GM23338 (cell line): Measurements from ENCODE around the gene GRK5. TPM values are rescaled to one million over a fixed set of nuclear protein-coding genes. Genes with fewer than 3 reads are reported as not detected.

Source experiments
- ATAC-seq: fragments of 200-7000 bp; cut with Tn5 transposase; 3 replicates; pipeline ENCODE4 v1.9.1; 2020
- DNase-seq: peaks from one replicate; pipeline ENCODE4 v3.0.0-alpha.2; 2015; ENCODE audit warnings: low spot score
- H2AFZ ChIP-seq: fragments of 200-600 bp; sonication (generic); 2 replicates; pipeline ENCODE4 v1.8.0; 2016; ENCODE audit warnings: antibody characterized with exemption, mild to moderate bottlenecking, moderate library complexity
- H3F3A ChIP-seq: fragments of 200-600 bp; sonication (generic); replicated peaks from 2 replicates; pipeline ENCODE4 v1.8.0; 2017; ENCODE audit warnings: antibody characterized with exemption, mixed run types, low read depth
- H3K27ac ChIP-seq: fragments of 200-600 bp; sonication (generic); 2 replicates; pipeline ENCODE4 v1.6.1; 2016; ENCODE audit warnings: low read depth
- H3K27me3 ChIP-seq: fragments of 200-600 bp; sonication (generic); 2 replicates; pipeline ENCODE4 v1.8.0; 2016; ENCODE audit warnings: mild to moderate bottlenecking, mixed run types, moderate library complexity; ENCODE audit not compliant: insufficient read depth
- H3K36me3 ChIP-seq: fragments of 200-600 bp; sonication (generic); 2 replicates; pipeline ENCODE4 v1.8.0; 2016; ENCODE audit warnings: mild to moderate bottlenecking; ENCODE audit not compliant: insufficient read depth
- H3K4me1 ChIP-seq: fragments of 200-600 bp; sonication (generic); 2 replicates; pipeline ENCODE4 v1.8.0; 2016; ENCODE audit warnings: mild to moderate bottlenecking, moderate library complexity; ENCODE audit not compliant: insufficient read depth
- H3K4me2 ChIP-seq: fragments of 200-600 bp; sonication (generic); 2 replicates; pipeline ENCODE4 v1.7.1; 2017; ENCODE audit warnings: mixed run types
- H3K4me3 ChIP-seq: fragments of 200-600 bp; sonication (generic); 2 replicates; pipeline ENCODE4 v1.6.1; 2016; ENCODE audit warnings: mixed run types
- H3K79me2 ChIP-seq: fragments of 200-600 bp; sonication (generic); replicated peaks from 2 replicates; pipeline ENCODE4 v1.8.0; 2017; ENCODE audit warnings: mild to moderate bottlenecking; ENCODE audit not compliant: insufficient read depth
- H3K9me2 ChIP-seq: fragments of 200-600 bp; sonication (generic); 2 replicates; pipeline ENCODE4 v1.8.0; 2017; ENCODE audit not compliant: insufficient read depth
- H4K20me1 ChIP-seq: fragments of 200-600 bp; sonication (generic); replicated peaks from 2 replicates; pipeline ENCODE4 v1.8.0; 2017; ENCODE audit warnings: mild to moderate bottlenecking; ENCODE audit not compliant: insufficient read depth
- H3K27ac Mint-ChIP-seq: 2 replicates; pipeline ENCODE4 v1.8.0; 2020; ENCODE audit warnings: inconsistent platforms, mild to moderate bottlenecking, moderate library complexity, mixed read lengths
- H3K27me3 Mint-ChIP-seq: 3 replicates; pipeline ENCODE4 v1.8.0; 2022; ENCODE audit warnings: low read depth, mild to moderate bottlenecking, moderate library complexity, mixed read lengths, inconsistent platforms; ENCODE audit not compliant: insufficient read depth, poor library complexity
- H3K36me3 Mint-ChIP-seq: 3 replicates; pipeline ENCODE4 v1.8.0; 2021; ENCODE audit warnings: low read depth, mild to moderate bottlenecking, inconsistent platforms, moderate library complexity, mixed read lengths
- H3K4me1 Mint-ChIP-seq: 3 replicates; pipeline ENCODE4 v1.8.0; 2020; ENCODE audit warnings: mild to moderate bottlenecking, inconsistent platforms, mixed read lengths
- H3K4me3 Mint-ChIP-seq: 3 replicates; pipeline ENCODE4 v1.8.0; 2021; ENCODE audit warnings: moderate library complexity, mild to moderate bottlenecking, inconsistent platforms, mixed read lengths
- H3K9me3 Mint-ChIP-seq: 3 replicates; pipeline ENCODE4 v1.8.0; 2020; ENCODE audit warnings: moderate library complexity, mild to moderate bottlenecking, inconsistent platforms, mixed read lengths
- CREB1 ChIP-seq: fragments of 250-450 bp; sonication (Bioruptor Pico); IDR thresholded peaks from 2 replicates; pipeline ENCODE4 v1.5.0; 2020; ENCODE audit warnings: low read depth, mild to moderate bottlenecking, moderate library complexity
- EZH2phosphoT487 ChIP-seq: fragments of 200-600 bp; sonication (generic); IDR thresholded peaks from one replicate; pipeline ENCODE4 v1.8.1; 2018; ENCODE audit warnings: antibody characterized with exemption; ENCODE audit not compliant: unreplicated experiment
- JUNB ChIP-seq: IDR thresholded peaks from one replicate; pipeline ENCODE4 v1.6.1; 2016; ENCODE audit warnings: antibody characterized with exemption; ENCODE audit not compliant: unreplicated experiment
- STAT1 ChIP-seq: IDR thresholded peaks from one replicate; pipeline ENCODE4 v1.6.1; 2016; ENCODE audit warnings: antibody characterized with exemption; ENCODE audit not compliant: unreplicated experiment
- polyA plus RNA-seq: library from polyadenylated mRNA; unstranded; fragments of >200 nt; fragmentation: Nextera tagmentation; extraction: Ambion mirVana; gene quantifications from 2 replicates; pipeline ENCODE4 v1.2.1, GENCODE V29; 2016
- total RNA-seq: library from RNA; depleted of rRNA; stranded (reverse); fragments of >200 nt; shearing (Covaris generic); gene quantifications from 2 replicates; pipeline ENCODE4 v1.2.3, GENCODE V29; 2014
- TF ChIP-seq, protein P1 (sequence below): IDR thresholded peaks from one replicate; pipeline ENCODE4 v1.6.1; 2018; ENCODE audit warnings: antibody characterized with exemption; ENCODE audit not compliant: unreplicated experiment
- TF ChIP-seq, protein P2 (sequence below): fragments of 250-450 bp; sonication (Bioruptor Pico); IDR thresholded peaks from 2 replicates; pipeline ENCODE4 v1.5.0; 2020; ENCODE audit warnings: mild to moderate bottlenecking, moderate library complexity

The GRK5 gene
- total and polyA plus RNA-seq, 2 experiments from 2014 or later, result 0.53 to 2.0 TPM

DNA sequence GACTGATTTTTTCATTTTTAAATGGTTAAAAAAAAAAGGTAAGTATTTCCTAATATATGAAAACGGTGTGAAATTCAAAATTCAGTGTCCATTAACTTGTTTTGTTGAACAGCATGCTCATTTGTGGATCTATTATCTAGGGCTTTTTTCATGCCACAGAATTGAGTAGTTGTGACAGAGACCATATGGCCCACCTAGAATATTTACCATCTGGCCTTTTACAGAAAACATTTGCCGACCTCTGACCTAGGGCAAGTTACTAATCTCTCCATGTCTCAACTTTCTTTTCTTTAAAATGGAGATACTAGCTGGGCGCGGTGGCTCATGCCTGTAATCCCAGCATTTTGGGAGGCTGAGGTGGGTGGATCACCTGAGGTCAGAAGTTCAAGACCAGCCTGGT, 41.3 kb downstream of the GRK5 start:
- Histone ChIP-seq H3K27me3 (peaks cover 4% of the 10 kb centered on the region; the same call in 1 of the 2 replicates), H3K79me2 (no peaks in the 10 kb centered on the region), H3K4me2 (no peak overlapping the region), H2AFZ (no peak overlapping the region), H3K4me1 (peaks cover 7% of the 10 kb centered on the region), H3F3A (peaks cover 4% of the 10 kb centered on the region; the same call in 1 of the 2 replicates), H4K20me1 (no peaks in the 10 kb centered on the region; the same call in 1 of the 2 replicates), H3K36me3 (no peaks in the 10 kb centered on the region), H3K27ac (no peak overlapping the region), H3K9me2 (no peaks in the 10 kb centered on the region), H3K4me3 (no peak overlapping the region)
- Mint-ChIP-seq H3K36me3 (no peaks in the 10 kb centered on the region), H3K9me3 (no peaks in the 10 kb centered on the region), H3K4me3 (no peak overlapping the region), H3K4me1 (peaks cover 26% of the 10 kb centered on the region), H3K27ac (no peak overlapping the region), H3K27me3 (peaks cover 15% of the 10 kb centered on the region)
- ATAC-seq, result no peak
- no peak for DNase-seq
- TF ChIP-seq, protein P1, sequence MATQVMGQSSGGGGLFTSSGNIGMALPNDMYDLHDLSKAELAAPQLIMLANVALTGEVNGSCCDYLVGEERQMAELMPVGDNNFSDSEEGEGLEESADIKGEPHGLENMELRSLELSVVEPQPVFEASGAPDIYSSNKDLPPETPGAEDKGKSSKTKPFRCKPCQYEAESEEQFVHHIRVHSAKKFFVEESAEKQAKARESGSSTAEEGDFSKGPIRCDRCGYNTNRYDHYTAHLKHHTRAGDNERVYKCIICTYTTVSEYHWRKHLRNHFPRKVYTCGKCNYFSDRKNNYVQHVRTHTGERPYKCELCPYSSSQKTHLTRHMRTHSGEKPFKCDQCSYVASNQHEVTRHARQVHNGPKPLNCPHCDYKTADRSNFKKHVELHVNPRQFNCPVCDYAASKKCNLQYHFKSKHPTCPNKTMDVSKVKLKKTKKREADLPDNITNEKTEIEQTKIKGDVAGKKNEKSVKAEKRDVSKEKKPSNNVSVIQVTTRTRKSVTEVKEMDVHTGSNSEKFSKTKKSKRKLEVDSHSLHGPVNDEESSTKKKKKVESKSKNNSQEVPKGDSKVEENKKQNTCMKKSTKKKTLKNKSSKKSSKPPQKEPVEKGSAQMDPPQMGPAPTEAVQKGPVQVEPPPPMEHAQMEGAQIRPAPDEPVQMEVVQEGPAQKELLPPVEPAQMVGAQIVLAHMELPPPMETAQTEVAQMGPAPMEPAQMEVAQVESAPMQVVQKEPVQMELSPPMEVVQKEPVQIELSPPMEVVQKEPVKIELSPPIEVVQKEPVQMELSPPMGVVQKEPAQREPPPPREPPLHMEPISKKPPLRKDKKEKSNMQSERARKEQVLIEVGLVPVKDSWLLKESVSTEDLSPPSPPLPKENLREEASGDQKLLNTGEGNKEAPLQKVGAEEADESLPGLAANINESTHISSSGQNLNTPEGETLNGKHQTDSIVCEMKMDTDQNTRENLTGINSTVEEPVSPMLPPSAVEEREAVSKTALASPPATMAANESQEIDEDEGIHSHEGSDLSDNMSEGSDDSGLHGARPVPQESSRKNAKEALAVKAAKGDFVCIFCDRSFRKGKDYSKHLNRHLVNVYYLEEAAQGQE, result no peak
- TF ChIP-seq CREB1 (CRISPR knock-in tag) (no peak), STAT1 (no peak)

DNA sequence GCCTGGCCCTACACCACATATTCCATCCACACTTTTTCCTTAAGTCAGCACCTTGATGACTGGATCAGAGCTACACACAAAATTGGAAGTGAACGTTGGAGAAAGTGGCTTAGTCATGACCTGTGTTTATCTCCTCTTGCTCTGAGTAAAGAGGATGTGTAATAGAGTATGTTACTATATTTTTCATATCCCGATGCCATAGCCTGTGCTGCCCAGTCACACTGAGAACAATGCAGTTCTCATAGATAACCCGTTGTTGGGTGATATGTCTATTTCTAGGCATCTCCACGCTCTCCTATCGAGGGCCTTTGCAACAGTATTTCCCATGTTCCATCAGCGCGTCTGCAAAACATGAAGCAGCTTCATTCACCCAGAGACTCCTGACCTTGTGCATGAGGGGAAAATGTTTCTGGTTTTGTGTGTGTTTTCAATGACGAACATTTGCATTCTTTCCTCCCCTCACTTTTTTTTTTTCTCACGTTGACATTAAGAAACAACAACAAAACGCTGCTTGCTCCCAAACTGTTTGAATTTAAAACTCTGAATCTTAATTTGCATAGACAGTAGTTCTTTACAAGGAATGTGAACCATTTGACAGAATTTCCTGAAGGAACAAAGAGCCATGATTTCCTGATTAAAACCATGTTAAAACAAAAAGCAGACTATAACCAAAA, 43.4 kb downstream of the GRK5 start:
- H3K27me3 ChIP-seq, result peaks cover 7% of the 10 kb centered on the region; the same call in 1 of the 2 replicates
- H3K36me3 ChIP-seq, result no peaks in the 10 kb centered on the region
- 0 out of 2 replicates have a peak overlapping the region, but pooled peaks have one; percentile 13 for H3K4me2 ChIP-seq
- no peak overlapping the region for H3K4me3 ChIP-seq
- ATAC-seq (no peak), DNase-seq (no peak)
- H3K4me1 ChIP-seq, result peaks cover 7% of the 10 kb centered on the region
- Mint-ChIP-seq H3K9me3 (no peaks in the 10 kb centered on the region), H3K4me1 (peaks cover 36% of the 10 kb centered on the region), H3K36me3 (no peaks in the 10 kb centered on the region), H3K27ac (no peak overlapping the region), H3K4me3 (no peak overlapping the region), H3K27me3 (peaks cover 23% of the 10 kb centered on the region)
- TF ChIP-seq EZH2phosphoT487 (no peak), CREB1 (CRISPR knock-in tag) (no peak), STAT1 (no peak), JUNB (no peak)
- TF ChIP-seq, protein P2, sequence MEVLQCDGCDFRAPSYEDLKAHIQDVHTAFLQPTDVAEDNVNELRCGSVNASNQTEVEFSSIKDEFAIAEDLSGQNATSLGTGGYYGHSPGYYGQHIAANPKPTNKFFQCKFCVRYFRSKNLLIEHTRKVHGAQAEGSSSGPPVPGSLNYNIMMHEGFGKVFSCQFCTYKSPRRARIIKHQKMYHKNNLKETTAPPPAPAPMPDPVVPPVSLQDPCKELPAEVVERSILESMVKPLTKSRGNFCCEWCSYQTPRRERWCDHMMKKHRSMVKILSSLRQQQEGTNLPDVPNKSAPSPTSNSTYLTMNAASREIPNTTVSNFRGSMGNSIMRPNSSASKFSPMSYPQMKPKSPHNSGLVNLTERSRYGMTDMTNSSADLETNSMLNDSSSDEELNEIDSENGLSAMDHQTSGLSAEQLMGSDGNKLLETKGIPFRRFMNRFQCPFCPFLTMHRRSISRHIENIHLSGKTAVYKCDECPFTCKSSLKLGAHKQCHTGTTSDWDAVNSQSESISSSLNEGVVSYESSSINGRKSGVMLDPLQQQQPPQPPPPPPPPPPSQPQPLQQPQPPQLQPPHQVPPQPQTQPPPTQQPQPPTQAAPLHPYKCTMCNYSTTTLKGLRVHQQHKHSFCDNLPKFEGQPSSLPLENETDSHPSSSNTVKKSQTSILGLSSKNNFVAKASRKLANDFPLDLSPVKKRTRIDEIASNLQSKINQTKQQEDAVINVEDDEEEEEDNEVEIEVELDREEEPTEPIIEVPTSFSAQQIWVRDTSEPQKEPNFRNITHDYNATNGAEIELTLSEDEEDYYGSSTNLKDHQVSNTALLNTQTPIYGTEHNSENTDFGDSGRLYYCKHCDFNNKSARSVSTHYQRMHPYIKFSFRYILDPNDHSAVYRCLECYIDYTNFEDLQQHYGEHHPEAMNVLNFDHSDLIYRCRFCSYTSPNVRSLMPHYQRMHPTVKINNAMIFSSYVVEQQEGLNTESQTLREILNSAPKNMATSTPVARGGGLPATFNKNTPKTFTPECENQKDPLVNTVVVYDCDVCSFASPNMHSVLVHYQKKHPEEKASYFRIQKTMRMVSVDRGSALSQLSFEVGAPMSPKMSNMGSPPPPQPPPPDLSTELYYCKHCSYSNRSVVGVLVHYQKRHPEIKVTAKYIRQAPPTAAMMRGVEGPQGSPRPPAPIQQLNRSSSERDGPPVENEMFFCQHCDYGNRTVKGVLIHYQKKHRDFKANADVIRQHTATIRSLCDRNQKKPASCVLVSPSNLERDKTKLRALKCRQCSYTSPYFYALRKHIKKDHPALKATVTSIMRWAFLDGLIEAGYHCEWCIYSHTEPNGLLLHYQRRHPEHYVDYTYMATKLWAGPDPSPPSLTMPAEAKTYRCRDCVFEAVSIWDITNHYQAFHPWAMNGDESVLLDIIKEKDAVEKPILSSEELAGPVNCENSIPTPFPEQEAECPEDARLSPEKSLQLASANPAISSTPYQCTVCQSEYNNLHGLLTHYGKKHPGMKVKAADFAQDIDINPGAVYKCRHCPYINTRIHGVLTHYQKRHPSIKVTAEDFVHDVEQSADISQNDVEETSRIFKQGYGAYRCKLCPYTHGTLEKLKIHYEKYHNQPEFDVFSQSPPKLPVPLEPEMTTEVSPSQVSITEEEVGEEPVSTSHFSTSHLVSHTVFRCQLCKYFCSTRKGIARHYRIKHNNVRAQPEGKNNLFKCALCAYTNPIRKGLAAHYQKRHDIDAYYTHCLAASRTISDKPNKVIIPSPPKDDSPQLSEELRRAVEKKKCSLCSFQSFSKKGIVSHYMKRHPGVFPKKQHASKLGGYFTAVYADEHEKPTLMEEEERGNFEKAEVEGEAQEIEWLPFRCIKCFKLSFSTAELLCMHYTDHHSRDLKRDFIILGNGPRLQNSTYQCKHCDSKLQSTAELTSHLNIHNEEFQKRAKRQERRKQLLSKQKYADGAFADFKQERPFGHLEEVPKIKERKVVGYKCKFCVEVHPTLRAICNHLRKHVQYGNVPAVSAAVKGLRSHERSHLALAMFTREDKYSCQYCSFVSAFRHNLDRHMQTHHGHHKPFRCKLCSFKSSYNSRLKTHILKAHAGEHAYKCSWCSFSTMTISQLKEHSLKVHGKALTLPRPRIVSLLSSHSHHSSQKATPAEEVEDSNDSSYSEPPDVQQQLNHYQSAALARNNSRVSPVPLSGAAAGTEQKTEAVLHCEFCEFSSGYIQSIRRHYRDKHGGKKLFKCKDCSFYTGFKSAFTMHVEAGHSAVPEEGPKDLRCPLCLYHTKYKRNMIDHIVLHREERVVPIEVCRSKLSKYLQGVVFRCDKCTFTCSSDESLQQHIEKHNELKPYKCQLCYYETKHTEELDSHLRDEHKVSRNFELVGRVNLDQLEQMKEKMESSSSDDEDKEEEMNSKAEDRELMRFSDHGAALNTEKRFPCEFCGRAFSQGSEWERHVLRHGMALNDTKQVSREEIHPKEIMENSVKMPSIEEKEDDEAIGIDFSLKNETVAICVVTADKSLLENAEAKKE (CRISPR knock-in tag), result no peak
- TF ChIP-seq, protein P1, result no peak
- no peak overlapping the region for H3K27ac ChIP-seq
- peaks cover 4% of the 10 kb centered on the region; the same call in 1 of the 2 replicates for H3F3A ChIP-seq
- no peaks in the 10 kb centered on the region for H3K9me2 ChIP-seq
- no peaks in the 10 kb centered on the region; the same call in 1 of the 2 replicates for H4K20me1 ChIP-seq
- no peak overlapping the region for H2AFZ ChIP-seq
- H3K79me2 ChIP-seq, result no peaks in the 10 kb centered on the region
